Lower leg skin (tissue), 4 donors: ENCODE data around the gene PSMC3IP. TPM values are rescaled to one million over a fixed set of nuclear protein-coding genes. Genes with fewer than 3 reads are reported as not detected.

ENCODE experiments used
- DNase-seq, 2 donors: peaks; one replicate each; pipeline ENCODE4 v3.0.0-alpha.2; 2019; ENCODE audit warnings: low spot score in 2 of 2
- H3K4me3 ChIP-seq: fragments of 200-600 bp; sonication (generic); 2 replicates; pipeline ENCODE4 v1.5.1; 2017; ENCODE audit warnings: mild to moderate bottlenecking, low read depth; ENCODE audit not compliant: poor library complexity, severe bottlenecking
- POLR2A ChIP-seq, 2 donors: fragments of 450-650 bp; IDR thresholded peaks; one replicate each; pipeline ENCODE4 v1.6.1; 2016 to 2017; ENCODE audit warnings: antibody characterized with exemption in 2 of 2, mild to moderate bottlenecking in 1 of 2, moderate library complexity in 1 of 2
- WGBS, 2 donors: methylation state at CpG; one replicate each; pipeline ENCODE4 v1.1.5; 2018; 5-methylcytosine and 5-hydroxymethylcytosine counted together
- intact Hi-C: fragments of 100-400 bp; cut with DNase I; formaldehyde crosslinking; loops from one replicate; pipeline ENCODE4 v1.15.0; 2023; ENCODE audit warnings: low total_unique reads
- total RNA-seq, 4 donors: library from RNA; depleted of rRNA; stranded (reverse); fragments of >200 nt; gene quantifications; one replicate each; pipeline ENCODE4 v1.1.0, GENCODE V29; 2016
- TF ChIP-seq, protein P1 (sequence below), 3 donors: fragments of 450-650 bp; IDR thresholded peaks; one replicate each; pipeline ENCODE4 v1.5.1; 2016; ENCODE audit warnings: antibody characterized with exemption in 3 of 3, mild to moderate bottlenecking in 3 of 3, moderate library complexity in 2 of 3

PSMC3IP gene
- total RNA-seq, 4 donors from 2014 or later, result 0.67 to 3.6 (median 1.8) TPM

- DNase-seq, result no peak
- H3K4me3 ChIP-seq, result no peak overlapping the region
- intact Hi-C loops, result no loop called here
- WGBS, 2 donors, result 84 to 93% methylated on average over 2 of the region's 2 CpGs
- TF ChIP-seq POLR2A (IDR thresholded peaks at IDR 0.05), result no peak
- TF ChIP-seq, protein P1, sequence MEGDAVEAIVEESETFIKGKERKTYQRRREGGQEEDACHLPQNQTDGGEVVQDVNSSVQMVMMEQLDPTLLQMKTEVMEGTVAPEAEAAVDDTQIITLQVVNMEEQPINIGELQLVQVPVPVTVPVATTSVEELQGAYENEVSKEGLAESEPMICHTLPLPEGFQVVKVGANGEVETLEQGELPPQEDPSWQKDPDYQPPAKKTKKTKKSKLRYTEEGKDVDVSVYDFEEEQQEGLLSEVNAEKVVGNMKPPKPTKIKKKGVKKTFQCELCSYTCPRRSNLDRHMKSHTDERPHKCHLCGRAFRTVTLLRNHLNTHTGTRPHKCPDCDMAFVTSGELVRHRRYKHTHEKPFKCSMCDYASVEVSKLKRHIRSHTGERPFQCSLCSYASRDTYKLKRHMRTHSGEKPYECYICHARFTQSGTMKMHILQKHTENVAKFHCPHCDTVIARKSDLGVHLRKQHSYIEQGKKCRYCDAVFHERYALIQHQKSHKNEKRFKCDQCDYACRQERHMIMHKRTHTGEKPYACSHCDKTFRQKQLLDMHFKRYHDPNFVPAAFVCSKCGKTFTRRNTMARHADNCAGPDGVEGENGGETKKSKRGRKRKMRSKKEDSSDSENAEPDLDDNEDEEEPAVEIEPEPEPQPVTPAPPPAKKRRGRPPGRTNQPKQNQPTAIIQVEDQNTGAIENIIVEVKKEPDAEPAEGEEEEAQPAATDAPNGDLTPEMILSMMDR (IDR thresholded peaks at IDR 0.05), result no peak
Measured at GRCh38 chr17:42530952-42531454, 46.5 kb downstream of the PSMC3IP start.

GRCh38 chr17:42529061-42529460 is 48.5 kb downstream of the PSMC3IP start:
- TF ChIP-seq, protein P1 (IDR thresholded peaks at IDR 0.05), result no peak
- TF ChIP-seq POLR2A (IDR thresholded peaks at IDR 0.05), result no peak
- WGBS, 2 donors, result 34% methylated on average over 3 of the region's 3 CpGs
- intact Hi-C loops, result loop anchor here (5.0 kb wide), 1 partner anchor 107 kb away; the partner anchor contains the start of gene CAVIN1
- H3K4me3 ChIP-seq, result no peak overlapping the region
- DNase-seq, result no peak

- WGBS, 2 donors, result 91 to 95% methylated on average over 6 of the region's 6 CpGs
- TF ChIP-seq, protein P1 (IDR thresholded peaks at IDR 0.05), result no peak
- TF ChIP-seq POLR2A (IDR thresholded peaks at IDR 0.05), result no peak
- no peak for DNase-seq
- no peak overlapping the region for H3K4me3 ChIP-seq
- intact Hi-C loops, result loop anchor here (5.0 kb wide), 1 partner anchor 106 kb away; the partner anchor contains the start of gene CAVIN1
Measured at GRCh38 chr17:42527932-42528331, 49.6 kb downstream of the PSMC3IP start.

DNA sequence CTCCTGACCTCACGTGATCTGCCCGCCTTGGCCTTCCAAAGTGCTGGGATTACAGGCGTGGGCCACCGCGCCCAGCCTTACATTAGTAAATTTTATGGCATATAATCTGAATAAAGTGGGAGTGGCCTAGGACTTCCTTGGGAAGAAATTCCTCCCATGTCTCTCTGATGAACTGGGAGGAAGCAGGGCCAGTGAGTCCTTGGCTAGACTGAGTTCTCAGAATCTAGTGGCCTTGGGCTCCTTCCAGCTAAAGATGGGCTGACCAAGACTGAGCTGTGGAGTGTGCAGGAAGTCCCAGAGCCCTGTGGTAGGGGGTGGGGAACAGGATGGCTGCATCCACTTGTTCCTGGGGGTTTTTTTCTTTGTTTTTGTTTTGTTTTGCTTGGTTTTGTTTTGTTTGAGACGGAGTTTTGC is 51.5 kb downstream of the PSMC3IP start:
- TF ChIP-seq POLR2A (IDR thresholded peaks at IDR 0.05), result no peak
- TF ChIP-seq, protein P1 (IDR thresholded peaks at IDR 0.05), result no peak
- DNase-seq, result no peak
- H3K4me3 ChIP-seq, result no peak overlapping the region
- 70 to 72% methylated on average over 6 of the region's 6 CpGs for WGBS, 2 donors
- intact Hi-C loops, result loop anchor here (5.0 kb wide), 1 partner anchor 104 kb away; the partner anchor contains the start of gene CAVIN1

GRCh38 chr17:42525221-42525620 is 52.3 kb downstream of the PSMC3IP start:
- DNase-seq, result no peak
- WGBS, 2 donors, result 64 to 72% methylated on average over 2 of the region's 2 CpGs
- no peak overlapping the region for H3K4me3 ChIP-seq
- no peak for TF ChIP-seq POLR2A (IDR thresholded peaks at IDR 0.05)
- TF ChIP-seq, protein P1 (IDR thresholded peaks at IDR 0.05), result no peak
- intact Hi-C loops, result loop anchor here (5.0 kb wide), 1 partner anchor 103 kb away; the partner anchor contains the start of gene CAVIN1

GRCh38 chr17:42522798-42523278 is 54.7 kb downstream of the PSMC3IP start:
- no peak overlapping the region for H3K4me3 ChIP-seq
- 92 to 94% methylated on average over 7 to 8 of the region's 8 CpGs for WGBS, 2 donors
- intact Hi-C loops, result no loop called here

More at GRCh38 chr17:42522798-42523278, 54.7 kb downstream of the PSMC3IP start:
- TF ChIP-seq, protein P1 (IDR thresholded peaks at IDR 0.05), result no peak
- no peak for TF ChIP-seq POLR2A (IDR thresholded peaks at IDR 0.05)
- no peak for DNase-seq
